GM12874 (cell line): ENCODE measurements around the gene IQCH.

Experiments
- CTCF ChIP-seq: IDR thresholded peaks from 2 replicates; pipeline ENCODE4 v1.5.1; 2011; ENCODE audit warnings: low read depth, mild to moderate bottlenecking, control low read depth, low read length, moderate library complexity; ENCODE audit not compliant: insufficient read depth

The IQCH gene

GRCh38 chr15:67296684-67297083, 42.1 kb downstream of the IQCH start:
- TF ChIP-seq CTCF, result no peak

DNA sequence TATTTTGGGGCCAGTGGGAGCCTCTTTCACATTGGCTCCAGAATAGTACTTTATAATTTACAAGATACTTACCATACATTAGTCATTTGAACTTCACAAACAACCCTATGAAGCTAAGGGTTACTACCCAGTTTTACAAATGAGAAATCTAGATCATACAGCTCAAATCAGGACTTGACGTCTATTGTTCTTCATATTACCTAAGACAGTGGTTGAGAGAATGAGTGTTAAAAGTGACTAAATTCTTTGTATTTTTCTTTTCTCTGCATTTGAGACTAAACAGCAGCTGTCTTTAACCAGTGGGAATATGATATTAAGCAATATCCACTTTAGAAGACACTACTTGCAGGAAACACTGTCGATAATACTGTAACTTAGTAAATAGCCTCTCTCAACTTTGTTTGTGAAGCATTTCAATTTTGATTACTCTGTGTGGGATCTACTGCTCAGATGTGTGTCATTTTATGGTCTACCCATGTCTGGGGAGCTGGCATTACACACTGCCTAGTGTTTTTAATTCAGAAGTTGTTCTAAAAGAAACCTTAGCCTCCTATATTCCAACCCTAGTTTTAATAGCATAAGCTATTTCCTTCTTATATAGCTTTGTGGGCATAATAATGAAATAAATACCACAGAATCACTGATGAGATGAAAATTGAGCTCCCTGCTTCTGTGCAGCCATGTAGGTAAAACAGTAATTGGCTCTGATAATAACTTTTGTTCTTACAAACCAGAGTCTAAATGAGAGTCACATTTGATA, 45.9 kb downstream of the IQCH start:
- TF ChIP-seq CTCF, result no peak

- peak; percentile 32; the same call in 1 of the 2 replicates for TF ChIP-seq CTCF
Observed at GRCh38 chr15:67303490-67304363, 49.1 kb downstream of the IQCH start.

DNA sequence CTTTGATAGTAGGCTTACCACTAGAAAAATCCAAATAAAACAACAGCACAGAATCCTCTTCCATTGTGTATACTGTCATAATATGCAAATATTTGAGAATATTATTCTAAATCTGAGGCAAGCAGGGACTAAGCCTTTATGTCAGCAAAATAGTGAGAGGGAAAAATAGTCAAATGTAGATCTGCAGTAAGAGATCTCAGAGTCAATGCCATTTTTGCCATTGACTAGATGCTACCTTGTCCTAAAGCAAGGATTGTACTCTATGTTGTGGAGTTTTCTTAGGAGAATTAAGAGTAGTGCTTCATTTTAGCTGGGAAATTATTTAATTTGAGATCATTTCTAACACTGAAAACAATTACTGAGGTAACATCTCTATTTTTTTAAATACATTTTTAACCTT, 50.2 kb downstream of the IQCH start:
- no peak for TF ChIP-seq CTCF

DNA sequence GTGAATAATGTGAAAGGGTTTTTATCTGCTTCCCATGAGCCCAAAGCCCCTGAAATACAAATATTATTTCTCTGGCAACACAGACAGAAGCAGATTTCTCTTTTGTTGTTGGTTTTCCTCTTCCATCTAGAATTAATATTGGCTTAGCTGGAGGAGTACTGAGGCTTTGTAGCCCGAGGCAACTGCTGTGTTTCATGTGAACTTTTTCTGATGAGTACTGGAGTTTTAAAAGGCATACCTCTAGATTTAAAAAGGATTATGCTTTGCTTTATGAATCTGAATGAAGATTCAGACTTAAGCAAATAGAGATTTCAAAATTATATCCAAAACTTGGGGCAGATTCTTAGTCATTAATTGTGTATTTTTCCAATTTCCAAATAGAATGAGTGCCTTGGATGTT, 50.9 kb downstream of the IQCH start:
- no peak for TF ChIP-seq CTCF

DNA sequence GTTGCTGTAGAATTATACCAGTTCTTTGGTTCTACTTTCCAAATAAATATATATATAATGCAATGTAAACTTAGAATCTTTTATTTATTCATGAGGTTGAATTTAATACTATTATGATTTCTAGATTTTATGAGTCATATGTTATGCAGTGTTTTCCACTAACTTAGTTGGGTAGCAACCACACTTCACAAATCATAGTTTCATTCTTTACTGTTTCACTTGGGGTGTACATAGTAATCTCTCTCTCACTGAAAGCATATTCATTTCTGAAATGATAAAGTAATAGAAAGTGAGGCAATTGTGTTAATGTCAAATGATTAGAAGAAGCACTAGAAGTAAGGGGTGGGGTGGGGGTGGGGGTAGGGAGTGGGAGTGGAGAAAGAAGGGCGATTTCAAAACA, 52.6 kb downstream of the IQCH start:
- no peak for TF ChIP-seq CTCF

DNA sequence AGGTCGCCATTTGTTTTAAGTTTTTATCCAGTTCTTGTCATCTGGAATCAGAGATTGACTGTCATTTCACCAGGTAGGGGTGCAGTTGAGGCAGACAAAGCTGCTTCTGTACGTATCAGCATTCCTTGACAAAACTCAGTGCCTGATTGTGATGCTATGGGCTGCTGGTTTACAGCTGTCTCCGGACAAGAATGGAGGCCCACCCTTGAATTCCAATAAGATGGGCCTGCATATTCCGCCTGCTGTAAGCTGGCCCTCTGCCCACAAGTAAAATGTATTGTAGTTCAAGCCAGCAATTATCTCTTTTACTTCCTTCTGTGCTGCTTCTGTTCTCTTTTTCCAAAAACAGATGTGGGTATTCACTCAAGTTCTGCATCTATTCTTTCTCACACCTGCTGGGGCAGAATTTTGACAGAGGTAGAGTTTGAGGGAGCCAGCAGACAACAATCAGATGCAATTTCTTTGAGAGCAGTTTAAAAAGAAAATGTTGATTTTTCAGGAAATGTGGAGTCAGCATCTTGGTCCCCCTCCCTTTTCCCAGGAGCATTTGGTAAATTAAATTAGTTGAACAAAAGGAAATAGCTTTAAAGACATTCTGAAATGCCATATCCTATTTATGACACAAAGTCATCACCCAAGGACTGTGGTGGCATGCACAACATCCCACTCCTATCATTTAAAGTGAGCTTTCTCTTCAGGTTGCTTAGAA, 53.5 kb downstream of the IQCH start:
- no peak for TF ChIP-seq CTCF
